HEK293 (cell line): ENCODE measurements around the gene FAM184A.
"Not testable (repeated sequence)": the region's sequence is repeated elsewhere in the genome, so short reads cannot be mapped to it uniquely, and the experiment has no call there.

ENCODE experiments used
- CTCF ChIA-PET: fragments of 350-600 bp; formaldehyde crosslinking; extraction: SDS; loops from one replicate; lab custom pipeline; 2021; ENCODE audit warnings: antibody characterized with exemption; lab: Yijun Ruan, JAX
- POLR2A ChIA-PET: fragments of 300-600 bp; formaldehyde crosslinking; extraction: SDS; loops from one replicate; lab custom pipeline; 2020; ENCODE audit warnings: antibody characterized with exemption, inconsistent platforms; lab: Yijun Ruan, JAX
- H3K27ac ChIP-seq: fragments of 200-500 bp; sonication (Bioruptor generic); 2 replicates; pipeline ENCODE4 v1.5.1; 2014; ENCODE audit warnings: low read depth, low read length, control low read depth, inconsistent platforms; ENCODE audit errors: extremely low read depth
- H3K36me3 ChIP-seq, 2 experiments: fragments of 200-500 bp in 1 of 2; sonication (Bioruptor generic) in 1 of 2; 1 replicate in 1 of 2; 2 replicates in 1 of 2; pipeline ENCODE4 v1.5.1; 2014 to 2017; ENCODE audit warnings: inconsistent platforms in 2 of 2, low read length in 2 of 2; ENCODE audit not compliant: control insufficient read depth in 2 of 2, insufficient read depth in 1 of 2
- H3K4me1 ChIP-seq: fragments of 200-500 bp; sonication (Bioruptor generic); 2 replicates; pipeline ENCODE4 v1.5.1; 2014; ENCODE audit warnings: mild to moderate bottlenecking, low read length, inconsistent platforms; ENCODE audit not compliant: control insufficient read depth, insufficient read depth
- H3K4me3 ChIP-seq: 2 replicates; pipeline ENCODE4 v1.5.1; 2011; ENCODE audit warnings: low read depth, mild to moderate bottlenecking, control low read depth, low read length, moderate library complexity
- H3K9me3 ChIP-seq: fragments of 200-500 bp; sonication (Bioruptor generic); 2 replicates; pipeline ENCODE4 v1.5.1; 2014; ENCODE audit warnings: low read depth, low read length, inconsistent platforms; ENCODE audit not compliant: control insufficient read depth, insufficient read depth
- GLI4 ChIP-seq: fragments of 450-650 bp; formaldehyde crosslinking; IDR thresholded peaks from 2 replicates; pipeline ENCODE4 v1.5.1; 2016; ENCODE audit warnings: missing biosample characterization, missing genetic modification characterization
- HOXC10 ChIP-seq: sonication (generic); formaldehyde crosslinking; IDR thresholded peaks from 2 replicates; pipeline ENCODE4 v1.8.1; 2023; ENCODE audit warnings: mild to moderate bottlenecking, missing genetic modification reagents
- KLF9 ChIP-seq: fragments of 450-650 bp; formaldehyde crosslinking; IDR thresholded peaks from 2 replicates; pipeline ENCODE4 v1.5.1; 2016; ENCODE audit warnings: missing biosample characterization, missing genetic modification characterization, low read depth
- ZFP41 ChIP-seq: fragments of 450-650 bp; formaldehyde crosslinking; IDR thresholded peaks from 2 replicates; pipeline ENCODE4 v1.5.1; 2016; ENCODE audit warnings: missing biosample characterization, missing genetic modification characterization, borderline replicate concordance
- ZNF114 ChIP-seq: fragments of 450-650 bp; formaldehyde crosslinking; IDR thresholded peaks from 2 replicates; pipeline ENCODE4 v1.5.0; 2017; ENCODE audit warnings: missing biosample characterization, missing genetic modification characterization
- ZNF133 ChIP-seq: fragments of 450-650 bp; formaldehyde crosslinking; IDR thresholded peaks from 2 replicates; pipeline ENCODE4 v1.5.1; 2016; ENCODE audit warnings: missing biosample characterization, missing genetic modification characterization
- ZNF155 ChIP-seq: fragments of 450-650 bp; formaldehyde crosslinking; IDR thresholded peaks from 2 replicates; pipeline ENCODE4 v1.5.1; 2016; ENCODE audit warnings: missing biosample characterization, missing genetic modification characterization
- ZNF214 ChIP-seq: fragments of 450-650 bp; formaldehyde crosslinking; IDR thresholded peaks from 2 replicates; pipeline ENCODE4 v1.5.1; 2017; ENCODE audit warnings: missing biosample characterization, mild to moderate bottlenecking, missing genetic modification characterization, borderline replicate concordance
- ZNF266 ChIP-seq: fragments of 450-650 bp; formaldehyde crosslinking; IDR thresholded peaks from 2 replicates; pipeline ENCODE4 v1.5.1; 2016; ENCODE audit warnings: missing biosample characterization, missing genetic modification characterization, low read depth
- ZNF354C ChIP-seq: fragments of 450-650 bp; formaldehyde crosslinking; IDR thresholded peaks from 2 replicates; pipeline ENCODE4 v1.5.1; 2016; ENCODE audit warnings: missing biosample characterization, missing genetic modification characterization, low read depth, borderline replicate concordance
- ZNF514 ChIP-seq: fragments of 450-650 bp; formaldehyde crosslinking; IDR thresholded peaks from 2 replicates; pipeline ENCODE4 v1.5.1; 2016; ENCODE audit warnings: missing biosample characterization, missing genetic modification characterization
- ZNF549 ChIP-seq: fragments of 450-650 bp; IDR thresholded peaks from 2 replicates; pipeline ENCODE4 v1.5.1; 2018; ENCODE audit warnings: missing biosample characterization, missing genetic modification characterization, mild to moderate bottlenecking, inconsistent platforms, moderate library complexity
- ZNF558 ChIP-seq: fragments of 450-650 bp; formaldehyde crosslinking; IDR thresholded peaks from 2 replicates; pipeline ENCODE4 v1.5.1; 2016; ENCODE audit warnings: missing biosample characterization, missing genetic modification characterization
- ZNF596 ChIP-seq: fragments of 450-650 bp; IDR thresholded peaks from 2 replicates; pipeline ENCODE4 v1.5.0; 2018; ENCODE audit warnings: missing biosample characterization, mild to moderate bottlenecking, missing genetic modification characterization, moderate library complexity
- ZNF610 ChIP-seq: fragments of 450-650 bp; formaldehyde crosslinking; IDR thresholded peaks from 2 replicates; pipeline ENCODE4 v1.5.1; 2016; ENCODE audit warnings: missing biosample characterization, missing genetic modification characterization, borderline replicate concordance
- ZNF707 ChIP-seq: fragments of 450-650 bp; formaldehyde crosslinking; IDR thresholded peaks from 2 replicates; pipeline ENCODE4 v1.5.1; 2016; ENCODE audit warnings: missing biosample characterization, missing genetic modification characterization
- TF ChIP-seq, protein P1 (sequence below): fragments of 450-650 bp; formaldehyde crosslinking; conservative IDR thresholded peaks from 2 replicates; pipeline ENCODE4 v1.5.1; 2016; ENCODE audit warnings: low read depth, missing biosample characterization, missing genetic modification characterization
- TF ChIP-seq, protein P2 (sequence below): fragments of 450-650 bp; formaldehyde crosslinking; IDR thresholded peaks from 2 replicates; pipeline ENCODE4 v1.5.1; 2016; ENCODE audit warnings: missing biosample characterization, missing genetic modification characterization
- TF ChIP-seq, protein P3 (sequence below): fragments of 450-650 bp; formaldehyde crosslinking; IDR thresholded peaks from 2 replicates; pipeline ENCODE4 v1.5.1; 2016; ENCODE audit warnings: missing biosample characterization, missing genetic modification characterization

Gene FAM184A

DNA sequence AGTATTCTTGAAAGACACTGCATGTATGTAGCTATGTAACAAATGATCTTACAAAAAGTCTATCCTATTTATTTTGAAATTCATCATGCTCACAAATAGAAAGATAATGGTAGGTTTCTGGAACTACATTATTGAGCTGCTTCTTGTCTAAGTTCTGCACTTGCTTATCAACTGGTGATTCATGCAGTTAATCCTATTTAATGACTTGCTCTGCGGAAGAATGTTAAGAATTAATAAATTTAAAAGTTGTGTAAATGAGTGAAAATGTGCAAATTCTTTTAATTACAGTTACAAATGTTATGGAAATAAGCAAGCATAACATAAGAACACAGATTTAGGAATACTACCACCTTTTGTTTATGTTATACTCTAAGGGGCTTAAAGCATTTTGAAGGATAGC lies 76.4 kb downstream of the FAM184A start:
- TF ChIP-seq, protein P1, sequence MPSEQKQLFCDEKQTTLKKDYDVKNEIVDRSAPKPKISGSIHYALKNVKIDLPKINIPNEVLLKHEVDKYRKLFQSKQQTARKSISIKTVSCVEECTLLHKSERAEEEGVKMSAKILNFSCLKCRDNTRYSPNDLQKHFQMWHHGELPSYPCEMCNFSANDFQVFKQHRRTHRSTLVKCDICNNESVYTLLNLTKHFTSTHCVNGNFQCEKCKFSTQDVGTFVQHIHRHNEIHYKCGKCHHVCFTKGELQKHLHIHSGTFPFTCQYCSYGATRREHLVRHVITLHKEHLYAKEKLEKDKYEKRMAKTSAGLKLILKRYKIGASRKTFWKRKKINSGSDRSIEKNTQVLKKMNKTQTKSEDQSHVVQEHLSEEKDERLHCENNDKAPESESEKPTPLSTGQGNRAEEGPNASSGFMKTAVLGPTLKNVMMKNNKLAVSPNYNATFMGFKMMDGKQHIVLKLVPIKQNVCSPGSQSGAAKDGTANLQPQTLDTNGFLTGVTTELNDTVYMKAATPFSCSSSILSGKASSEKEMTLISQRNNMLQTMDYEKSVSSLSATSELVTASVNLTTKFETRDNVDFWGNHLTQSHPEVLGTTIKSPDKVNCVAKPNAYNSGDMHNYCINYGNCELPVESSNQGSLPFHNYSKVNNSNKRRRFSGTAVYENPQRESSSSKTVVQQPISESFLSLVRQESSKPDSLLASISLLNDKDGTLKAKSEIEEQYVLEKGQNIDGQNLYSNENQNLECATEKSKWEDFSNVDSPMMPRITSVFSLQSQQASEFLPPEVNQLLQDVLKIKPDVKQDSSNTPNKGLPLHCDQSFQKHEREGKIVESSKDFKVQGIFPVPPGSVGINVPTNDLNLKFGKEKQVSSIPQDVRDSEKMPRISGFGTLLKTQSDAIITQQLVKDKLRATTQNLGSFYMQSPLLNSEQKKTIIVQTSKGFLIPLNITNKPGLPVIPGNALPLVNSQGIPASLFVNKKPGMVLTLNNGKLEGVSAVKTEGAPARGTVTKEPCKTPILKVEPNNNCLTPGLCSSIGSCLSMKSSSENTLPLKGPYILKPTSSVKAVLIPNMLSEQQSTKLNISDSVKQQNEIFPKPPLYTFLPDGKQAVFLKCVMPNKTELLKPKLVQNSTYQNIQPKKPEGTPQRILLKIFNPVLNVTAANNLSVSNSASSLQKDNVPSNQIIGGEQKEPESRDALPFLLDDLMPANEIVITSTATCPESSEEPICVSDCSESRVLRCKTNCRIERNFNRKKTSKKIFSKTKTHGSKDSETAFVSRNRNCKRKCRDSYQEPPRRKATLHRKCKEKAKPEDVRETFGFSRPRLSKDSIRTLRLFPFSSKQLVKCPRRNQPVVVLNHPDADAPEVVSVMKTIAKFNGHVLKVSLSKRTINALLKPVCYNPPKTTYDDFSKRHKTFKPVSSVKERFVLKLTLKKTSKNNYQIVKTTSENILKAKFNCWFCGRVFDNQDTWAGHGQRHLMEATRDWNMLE (tag by site-specific recombination) = no peak
- no peak for TF ChIP-seq ZNF354C (tag by site-specific recombination)
- no peak for TF ChIP-seq ZNF214 (tag by site-specific recombination)
- TF ChIP-seq ZNF549 = no peak
- TF ChIP-seq HOXC10 (CRISPR knock-in tag) = no peak
- TF ChIP-seq, protein P2, sequence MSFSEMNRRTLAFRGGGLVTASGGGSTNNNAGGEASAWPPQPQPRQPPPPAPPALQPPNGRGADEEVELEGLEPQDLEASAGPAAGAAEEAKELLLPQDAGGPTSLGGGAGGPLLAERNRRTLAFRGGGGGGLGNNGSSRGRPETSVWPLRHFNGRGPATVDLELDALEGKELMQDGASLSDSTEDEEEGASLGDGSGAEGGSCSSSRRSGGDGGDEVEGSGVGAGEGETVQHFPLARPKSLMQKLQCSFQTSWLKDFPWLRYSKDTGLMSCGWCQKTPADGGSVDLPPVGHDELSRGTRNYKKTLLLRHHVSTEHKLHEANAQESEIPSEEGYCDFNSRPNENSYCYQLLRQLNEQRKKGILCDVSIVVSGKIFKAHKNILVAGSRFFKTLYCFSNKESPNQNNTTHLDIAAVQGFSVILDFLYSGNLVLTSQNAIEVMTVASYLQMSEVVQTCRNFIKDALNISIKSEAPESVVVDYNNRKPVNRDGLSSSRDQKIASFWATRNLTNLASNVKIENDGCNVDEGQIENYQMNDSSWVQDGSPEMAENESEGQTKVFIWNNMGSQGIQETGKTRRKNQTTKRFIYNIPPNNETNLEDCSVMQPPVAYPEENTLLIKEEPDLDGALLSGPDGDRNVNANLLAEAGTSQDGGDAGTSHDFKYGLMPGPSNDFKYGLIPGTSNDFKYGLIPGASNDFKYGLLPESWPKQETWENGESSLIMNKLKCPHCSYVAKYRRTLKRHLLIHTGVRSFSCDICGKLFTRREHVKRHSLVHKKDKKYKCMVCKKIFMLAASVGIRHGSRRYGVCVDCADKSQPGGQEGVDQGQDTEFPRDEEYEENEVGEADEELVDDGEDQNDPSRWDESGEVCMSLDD (tag by site-specific recombination) = no peak
- TF ChIP-seq ZNF558 (tag by site-specific recombination) = no peak
- no peak for TF ChIP-seq ZNF596
- TF ChIP-seq KLF9 (tag by site-specific recombination) = no peak
- TF ChIP-seq ZNF114 (tag by site-specific recombination) = no peak
- no peak for TF ChIP-seq ZNF266 (tag by site-specific recombination)
- TF ChIP-seq ZNF514 (tag by site-specific recombination) = no peak
- TF ChIP-seq GLI4 (tag by site-specific recombination) = no peak
- no peak for TF ChIP-seq ZFP41 (tag by site-specific recombination)
- no peak for TF ChIP-seq ZNF707
- TF ChIP-seq ZNF155 (tag by site-specific recombination) = no peak
- no peak for TF ChIP-seq ZNF133 (tag by site-specific recombination)
- TF ChIP-seq ZNF610 (tag by site-specific recombination) = no peak
- TF ChIP-seq, all 188 proteins: peak for 0
- H3K4me1 ChIP-seq = no peaks in the 10 kb centered on the region
- H3K4me3 ChIP-seq = no peak overlapping the region
- CTCF ChIA-PET = interaction anchor here (0.6 kb wide), 1 partner anchor 49 kb away, joined by 3 read pairs; no protein-coding TSS in a partner anchor
- H3K27ac ChIP-seq = no peak overlapping the region
- no peaks in the 10 kb centered on the region for H3K9me3 ChIP-seq
- POLR2A ChIA-PET = no interaction called here
- H3K36me3 ChIP-seq = peaks cover 0 to 41% of the 10 kb centered on the region in 2 experiments; a peak in 1 of 3 replicates

DNA sequence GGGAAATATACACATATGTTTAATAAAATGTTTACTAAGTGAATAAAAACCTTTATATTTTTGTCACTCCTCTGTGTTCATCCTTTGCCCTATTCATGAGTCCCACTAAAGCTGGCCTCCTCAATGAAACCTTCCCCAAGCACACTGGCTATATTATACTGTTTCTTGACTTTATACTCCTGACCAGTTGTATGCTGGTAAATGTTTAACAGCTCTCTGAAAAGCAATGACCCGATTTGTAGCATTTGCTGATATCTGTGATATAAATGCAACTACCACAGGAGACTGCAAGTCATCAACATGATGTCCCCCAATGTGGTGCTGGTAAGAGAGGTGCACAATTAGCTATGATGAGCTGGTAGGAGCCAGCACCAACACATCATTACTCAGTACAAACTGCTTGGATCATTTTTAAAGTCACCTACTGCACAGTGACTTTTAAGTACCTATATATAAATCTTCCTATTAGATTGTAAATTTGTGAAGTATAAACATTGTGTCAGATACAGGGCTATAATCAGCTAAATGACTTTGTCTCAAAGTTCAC lies 78.9 kb downstream of the FAM184A start:
- ChIA-PET CTCF (no interaction called here), POLR2A (no interaction called here)
- TF ChIP-seq, protein P3, sequence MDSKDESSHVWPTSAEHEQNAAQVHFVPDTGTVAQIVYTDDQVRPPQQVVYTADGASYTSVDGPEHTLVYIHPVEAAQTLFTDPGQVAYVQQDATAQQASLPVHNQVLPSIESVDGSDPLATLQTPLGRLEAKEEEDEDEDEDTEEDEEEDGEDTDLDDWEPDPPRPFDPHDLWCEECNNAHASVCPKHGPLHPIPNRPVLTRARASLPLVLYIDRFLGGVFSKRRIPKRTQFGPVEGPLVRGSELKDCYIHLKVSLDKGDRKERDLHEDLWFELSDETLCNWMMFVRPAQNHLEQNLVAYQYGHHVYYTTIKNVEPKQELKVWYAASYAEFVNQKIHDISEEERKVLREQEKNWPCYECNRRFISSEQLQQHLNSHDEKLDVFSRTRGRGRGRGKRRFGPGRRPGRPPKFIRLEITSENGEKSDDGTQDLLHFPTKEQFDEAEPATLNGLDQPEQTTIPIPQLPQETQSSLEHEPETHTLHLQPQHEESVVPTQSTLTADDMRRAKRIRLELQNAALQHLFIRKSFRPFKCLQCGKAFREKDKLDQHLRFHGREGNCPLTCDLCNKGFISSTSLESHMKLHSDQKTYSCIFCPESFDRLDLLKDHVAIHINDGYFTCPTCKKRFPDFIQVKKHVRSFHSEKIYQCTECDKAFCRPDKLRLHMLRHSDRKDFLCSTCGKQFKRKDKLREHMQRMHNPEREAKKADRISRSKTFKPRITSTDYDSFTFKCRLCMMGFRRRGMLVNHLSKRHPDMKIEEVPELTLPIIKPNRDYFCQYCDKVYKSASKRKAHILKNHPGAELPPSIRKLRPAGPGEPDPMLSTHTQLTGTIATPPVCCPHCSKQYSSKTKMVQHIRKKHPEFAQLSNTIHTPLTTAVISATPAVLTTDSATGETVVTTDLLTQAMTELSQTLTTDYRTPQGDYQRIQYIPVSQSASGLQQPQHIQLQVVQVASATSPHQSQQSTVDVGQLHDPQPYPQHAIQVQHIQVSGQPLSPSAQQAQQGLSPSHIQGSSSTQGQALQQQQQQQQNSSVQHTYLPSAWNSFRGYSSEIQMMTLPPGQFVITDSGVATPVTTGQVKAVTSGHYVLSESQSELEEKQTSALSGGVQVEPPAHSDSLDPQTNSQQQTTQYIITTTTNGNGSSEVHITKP = no peak
- H3K4me3 ChIP-seq = no peak overlapping the region
- peaks cover 0 to 29% of the 10 kb centered on the region in 2 experiments; a peak in 1 of 3 replicates for H3K36me3 ChIP-seq
- H3K27ac ChIP-seq = no peak overlapping the region
- H3K4me1 ChIP-seq = no peaks in the 10 kb centered on the region
- no peaks in the 10 kb centered on the region for H3K9me3 ChIP-seq

DNA sequence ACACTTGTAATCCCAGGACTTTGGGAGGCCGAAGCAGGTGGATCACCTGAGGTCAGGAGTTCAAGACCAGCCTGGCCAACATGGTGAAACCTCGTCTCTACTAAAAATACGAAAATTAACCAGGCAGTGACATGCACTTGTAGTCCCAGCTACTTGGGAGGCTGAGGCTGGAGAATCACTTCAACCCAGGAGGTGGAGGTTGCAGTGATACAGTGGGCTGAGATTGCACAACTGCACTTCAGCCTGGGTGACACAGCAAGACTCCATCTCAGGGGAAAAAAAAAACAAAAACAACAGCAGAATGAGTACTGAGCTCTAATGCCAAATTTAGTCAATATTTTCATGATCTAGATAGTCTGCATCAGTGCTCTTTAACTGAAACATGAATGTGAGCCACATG lies 81.0 kb downstream of the FAM184A start:
- H3K4me3 ChIP-seq, H3K9me3 ChIP-seq, H3K27ac ChIP-seq, H3K4me1 ChIP-seq: not testable (repeated sequence)
- H3K36me3 ChIP-seq = peaks cover 0 to 28% of the 10 kb centered on the region in 2 experiments; a peak in 1 of 3 replicates
- ChIA-PET CTCF (interaction anchor here (0.6 kb wide), 1 partner anchor 77 kb away, joined by 3 read pairs; no protein-coding TSS in a partner anchor), POLR2A (interaction anchor here (0.9 kb wide), 1 partner anchor 133 kb away, joined by 3 read pairs; no protein-coding TSS in a partner anchor)
